A549 (cell line): ENCODE measurements around the gene CTU2.

Experiments used
- CEBPB ChIP-seq, 2 experiments: fragments of >200 bp in 1 of 2; sonication (Bioruptor Twin) in 1 of 2; formaldehyde crosslinking in 1 of 2; IDR thresholded peaks; 2 replicates each; pipeline ENCODE4 v1.6.1; 2012 to 2016
- CHD2 ChIP-seq: fragments of 150-350 bp; IDR thresholded peaks from 2 replicates; pipeline ENCODE4 v1.6.1; 2014; ENCODE audit warnings: low read length; ENCODE audit not compliant: partially characterized antibody
- CHD4 ChIP-seq: fragments of 200-600 bp; sonication (generic); IDR thresholded peaks from 2 replicates; pipeline ENCODE4 v1.6.1; 2016; ENCODE audit warnings: antibody characterized with exemption, mild to moderate bottlenecking, borderline replicate concordance
- CTCF ChIP-seq: fragments of >200 bp; sonication (Bioruptor Twin); formaldehyde crosslinking; IDR thresholded peaks from 3 replicates; pipeline ENCODE4 v1.5.1; 2016
- EP300 ChIP-seq, 2 experiments: fragments of >200 bp; sonication (Bioruptor Twin); formaldehyde crosslinking; IDR thresholded peaks; 2 replicates in 1 of 2; 3 replicates in 1 of 2; pipeline ENCODE4 v1.6.1; 2016 to 2017
- MYC ChIP-seq: IDR thresholded peaks from 2 replicates; pipeline ENCODE4 v1.6.1; 2012; ENCODE audit warnings: mild to moderate bottlenecking, inconsistent platforms, low read length, improper control_type of control experiment, borderline replicate concordance
- POLR2A ChIP-seq: IDR thresholded peaks from 2 replicates; pipeline ENCODE4 v1.6.1; 2012; ENCODE audit warnings: mild to moderate bottlenecking, low read length
- TF ChIP-seq, protein P1 (sequence below): IDR thresholded peaks from 2 replicates; pipeline ENCODE4 v1.6.1; 2012
- TF ChIP-seq, protein P2 (sequence below): fragments of 200-600 bp; sonication (generic); IDR thresholded peaks from 2 replicates; pipeline ENCODE4 v1.6.1; 2016; ENCODE audit warnings: antibody characterized with exemption, mild to moderate bottlenecking, moderate library complexity

- TF ChIP-seq EP300 (IDR thresholded peaks at IDR 0.05) (no peak), CTCF (no peak), CHD4 (no peak), POLR2A (no peak), CHD2 (no peak), MYC (no peak), CEBPB (IDR thresholded peaks at IDR 0.05) (no peak)
- TF ChIP-seq, protein P1, sequence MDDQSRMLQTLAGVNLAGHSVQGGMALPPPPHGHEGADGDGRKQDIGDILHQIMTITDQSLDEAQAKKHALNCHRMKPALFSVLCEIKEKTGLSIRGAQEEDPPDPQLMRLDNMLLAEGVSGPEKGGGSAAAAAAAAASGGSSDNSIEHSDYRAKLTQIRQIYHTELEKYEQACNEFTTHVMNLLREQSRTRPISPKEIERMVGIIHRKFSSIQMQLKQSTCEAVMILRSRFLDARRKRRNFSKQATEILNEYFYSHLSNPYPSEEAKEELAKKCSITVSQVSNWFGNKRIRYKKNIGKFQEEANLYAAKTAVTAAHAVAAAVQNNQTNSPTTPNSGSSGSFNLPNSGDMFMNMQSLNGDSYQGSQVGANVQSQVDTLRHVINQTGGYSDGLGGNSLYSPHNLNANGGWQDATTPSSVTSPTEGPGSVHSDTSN: no peak
- TF ChIP-seq, protein P2, sequence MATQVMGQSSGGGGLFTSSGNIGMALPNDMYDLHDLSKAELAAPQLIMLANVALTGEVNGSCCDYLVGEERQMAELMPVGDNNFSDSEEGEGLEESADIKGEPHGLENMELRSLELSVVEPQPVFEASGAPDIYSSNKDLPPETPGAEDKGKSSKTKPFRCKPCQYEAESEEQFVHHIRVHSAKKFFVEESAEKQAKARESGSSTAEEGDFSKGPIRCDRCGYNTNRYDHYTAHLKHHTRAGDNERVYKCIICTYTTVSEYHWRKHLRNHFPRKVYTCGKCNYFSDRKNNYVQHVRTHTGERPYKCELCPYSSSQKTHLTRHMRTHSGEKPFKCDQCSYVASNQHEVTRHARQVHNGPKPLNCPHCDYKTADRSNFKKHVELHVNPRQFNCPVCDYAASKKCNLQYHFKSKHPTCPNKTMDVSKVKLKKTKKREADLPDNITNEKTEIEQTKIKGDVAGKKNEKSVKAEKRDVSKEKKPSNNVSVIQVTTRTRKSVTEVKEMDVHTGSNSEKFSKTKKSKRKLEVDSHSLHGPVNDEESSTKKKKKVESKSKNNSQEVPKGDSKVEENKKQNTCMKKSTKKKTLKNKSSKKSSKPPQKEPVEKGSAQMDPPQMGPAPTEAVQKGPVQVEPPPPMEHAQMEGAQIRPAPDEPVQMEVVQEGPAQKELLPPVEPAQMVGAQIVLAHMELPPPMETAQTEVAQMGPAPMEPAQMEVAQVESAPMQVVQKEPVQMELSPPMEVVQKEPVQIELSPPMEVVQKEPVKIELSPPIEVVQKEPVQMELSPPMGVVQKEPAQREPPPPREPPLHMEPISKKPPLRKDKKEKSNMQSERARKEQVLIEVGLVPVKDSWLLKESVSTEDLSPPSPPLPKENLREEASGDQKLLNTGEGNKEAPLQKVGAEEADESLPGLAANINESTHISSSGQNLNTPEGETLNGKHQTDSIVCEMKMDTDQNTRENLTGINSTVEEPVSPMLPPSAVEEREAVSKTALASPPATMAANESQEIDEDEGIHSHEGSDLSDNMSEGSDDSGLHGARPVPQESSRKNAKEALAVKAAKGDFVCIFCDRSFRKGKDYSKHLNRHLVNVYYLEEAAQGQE: no peak
Observed at GRCh38 chr16:88690341-88691128, 15.8 kb upstream of the CTU2 start.
